Epithelial cell of esophagus (primary cell): Measurements from ENCODE around the gene SYT8.

Source experiments
- DNase-seq: peaks from one replicate; pipeline ENCODE4 v3.0.0; 2010; ENCODE audit warnings: low read depth
- H3K4me3 ChIP-seq: 2 replicates; pipeline ENCODE4 v1.5.1; 2011; ENCODE audit warnings: mild to moderate bottlenecking, low read length, control low read depth
- TF ChIP-seq, protein P1 (sequence below): IDR thresholded peaks from 2 replicates; pipeline ENCODE4 v1.5.1; 2011; ENCODE audit warnings: low read depth, mild to moderate bottlenecking, low read length, control low read depth, inconsistent platforms; ENCODE audit not compliant: insufficient read depth; ENCODE audit errors: missing control alignments

Gene SYT8

DNA sequence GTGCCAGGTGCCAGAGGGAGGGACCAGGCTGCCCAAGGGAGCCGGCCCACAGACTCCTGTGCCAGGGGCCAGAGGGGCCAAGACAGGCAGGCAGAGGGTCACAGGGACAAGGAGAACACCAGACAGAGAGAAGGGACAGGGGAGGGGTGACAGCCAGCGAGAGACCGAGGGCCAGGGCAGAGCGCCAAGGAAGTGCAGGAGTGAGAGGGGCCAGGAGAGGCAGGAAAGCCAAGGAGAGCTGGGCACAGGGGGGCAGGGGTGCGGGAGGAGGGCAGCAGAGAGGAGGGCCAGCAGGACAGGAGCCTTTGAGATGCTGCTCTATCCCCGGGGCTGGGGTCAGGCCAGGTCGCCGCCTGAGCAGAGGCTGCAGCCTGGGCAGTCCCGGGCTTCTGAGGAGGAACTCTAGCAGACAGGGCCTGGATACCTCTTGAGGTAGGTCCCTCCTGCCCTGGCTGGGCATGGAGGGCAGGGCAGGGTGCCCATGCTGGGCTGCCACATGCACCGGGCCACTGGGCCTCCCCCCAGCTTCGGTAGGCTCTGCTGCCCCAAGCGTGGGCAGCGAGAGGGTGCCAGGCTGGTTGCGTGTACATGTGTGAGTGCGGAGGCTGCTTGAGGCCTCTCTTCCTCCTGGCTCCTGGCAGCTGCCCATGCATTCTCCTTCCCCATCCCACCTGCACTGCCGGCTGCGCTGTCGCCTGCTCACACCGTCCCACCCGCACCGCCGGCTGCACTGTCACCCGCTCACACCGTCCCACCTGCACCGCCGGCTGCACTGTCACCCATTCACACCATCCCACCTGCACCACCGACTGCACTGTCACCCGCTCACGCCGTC lies 30.3 kb downstream of the SYT8 start:
- no peak overlapping the region for H3K4me3 ChIP-seq
- TF ChIP-seq, protein P1, sequence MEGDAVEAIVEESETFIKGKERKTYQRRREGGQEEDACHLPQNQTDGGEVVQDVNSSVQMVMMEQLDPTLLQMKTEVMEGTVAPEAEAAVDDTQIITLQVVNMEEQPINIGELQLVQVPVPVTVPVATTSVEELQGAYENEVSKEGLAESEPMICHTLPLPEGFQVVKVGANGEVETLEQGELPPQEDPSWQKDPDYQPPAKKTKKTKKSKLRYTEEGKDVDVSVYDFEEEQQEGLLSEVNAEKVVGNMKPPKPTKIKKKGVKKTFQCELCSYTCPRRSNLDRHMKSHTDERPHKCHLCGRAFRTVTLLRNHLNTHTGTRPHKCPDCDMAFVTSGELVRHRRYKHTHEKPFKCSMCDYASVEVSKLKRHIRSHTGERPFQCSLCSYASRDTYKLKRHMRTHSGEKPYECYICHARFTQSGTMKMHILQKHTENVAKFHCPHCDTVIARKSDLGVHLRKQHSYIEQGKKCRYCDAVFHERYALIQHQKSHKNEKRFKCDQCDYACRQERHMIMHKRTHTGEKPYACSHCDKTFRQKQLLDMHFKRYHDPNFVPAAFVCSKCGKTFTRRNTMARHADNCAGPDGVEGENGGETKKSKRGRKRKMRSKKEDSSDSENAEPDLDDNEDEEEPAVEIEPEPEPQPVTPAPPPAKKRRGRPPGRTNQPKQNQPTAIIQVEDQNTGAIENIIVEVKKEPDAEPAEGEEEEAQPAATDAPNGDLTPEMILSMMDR = no peak
- DNase-seq = no peak

DNA sequence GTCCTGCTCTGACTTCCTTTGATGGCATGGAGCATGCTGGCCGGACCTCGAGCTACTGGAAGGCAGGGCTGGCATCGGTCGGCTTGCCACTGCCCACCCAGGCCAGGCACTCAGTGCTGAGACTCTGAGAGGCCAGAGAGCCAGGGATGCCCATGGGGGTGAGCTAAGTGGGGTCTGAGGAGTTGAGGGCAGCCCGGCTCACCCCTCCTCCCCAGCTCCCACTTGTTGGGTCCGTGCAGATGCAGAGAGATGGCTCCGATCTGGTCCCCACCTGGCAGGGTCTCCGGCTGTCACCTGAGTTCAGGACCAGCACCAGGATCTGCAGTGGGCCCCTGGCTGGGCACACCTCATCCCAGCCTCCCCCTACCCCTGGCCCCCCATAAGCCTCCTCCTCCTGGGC lies 31.4 kb downstream of the SYT8 start:
- TF ChIP-seq, protein P1 = no peak
- H3K4me3 ChIP-seq = no peak overlapping the region
- no peak for DNase-seq

DNA sequence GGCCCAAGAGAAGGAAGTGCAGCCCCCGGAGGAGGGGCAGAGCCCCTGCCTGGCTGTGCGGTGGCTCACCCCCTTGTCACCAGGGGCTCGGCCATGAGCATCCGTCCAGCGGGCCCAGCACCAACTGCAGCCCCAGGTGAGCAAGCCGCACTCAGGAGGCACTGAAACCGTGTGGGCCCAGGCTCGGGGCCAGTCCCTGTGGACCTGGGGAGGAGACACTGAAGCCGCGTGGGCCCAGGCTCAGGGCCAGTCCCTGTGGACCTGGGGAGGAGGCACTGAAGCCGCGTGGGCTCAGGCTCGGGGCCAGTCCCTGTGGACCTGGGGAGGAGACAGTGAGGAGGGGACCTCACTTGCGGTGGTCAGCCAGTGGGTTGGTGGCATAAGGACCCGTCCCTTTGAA lies 32.0 kb downstream of the SYT8 start:
- TF ChIP-seq, protein P1 = no peak
- H3K4me3 ChIP-seq = no peak overlapping the region
- DNase-seq = no peak

DNA sequence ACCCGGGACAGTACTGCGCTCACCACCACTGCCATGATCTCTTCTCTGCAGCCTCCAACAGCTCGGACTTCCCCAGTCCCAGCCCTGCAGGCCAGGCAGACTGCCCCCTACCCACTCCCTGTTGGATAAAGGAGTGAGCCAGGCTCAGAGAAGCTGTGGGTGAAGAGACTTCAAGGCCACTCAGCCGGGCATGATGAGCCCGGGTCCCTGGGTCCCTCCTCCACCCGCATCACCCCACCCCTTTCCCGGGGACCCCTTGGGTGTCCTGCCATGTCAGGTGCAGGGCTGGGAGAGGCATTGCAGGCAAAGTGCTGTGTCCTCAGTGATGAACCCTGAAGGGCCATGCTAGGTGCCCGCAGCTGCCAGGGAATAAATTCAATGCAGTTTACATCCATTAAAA lies 32.6 kb downstream of the SYT8 start:
- TF ChIP-seq, protein P1 = no peak
- DNase-seq = no peak

DNA sequence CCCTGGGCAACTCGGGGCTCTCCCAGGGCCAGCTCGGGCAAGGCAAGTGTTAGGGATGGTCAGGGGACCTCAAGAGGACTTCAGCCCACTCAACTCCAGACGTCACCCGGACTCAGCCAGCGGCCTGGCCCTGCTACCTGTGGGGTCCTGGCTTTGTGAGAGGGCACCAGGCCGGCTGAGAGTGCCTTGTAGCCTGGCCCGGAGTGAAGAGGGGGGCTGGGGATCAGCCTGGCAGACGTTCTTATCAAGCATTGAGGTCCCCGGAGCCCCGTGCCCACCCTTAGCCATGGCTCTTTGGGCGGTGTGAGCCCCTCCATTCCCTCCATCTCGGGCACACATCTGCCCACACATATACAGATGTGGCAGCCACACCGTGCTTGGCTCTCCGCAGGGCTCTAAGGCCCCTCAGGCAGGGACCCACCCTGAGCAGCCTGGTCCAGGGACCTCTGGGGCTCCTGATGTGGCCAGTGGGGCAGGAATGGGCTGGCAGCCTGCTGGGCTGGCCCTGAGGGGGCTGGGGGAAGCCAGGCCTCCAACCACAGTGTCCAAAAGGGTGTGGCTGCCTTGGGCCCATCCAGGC lies 33.4 kb downstream of the SYT8 start:
- TF ChIP-seq, protein P1 = no peak
- no peak overlapping the region for H3K4me3 ChIP-seq
- DNase-seq = no peak

More for the DNA sequence above, 32.6 kb downstream of the SYT8 start:
- no peak overlapping the region for H3K4me3 ChIP-seq

DNA sequence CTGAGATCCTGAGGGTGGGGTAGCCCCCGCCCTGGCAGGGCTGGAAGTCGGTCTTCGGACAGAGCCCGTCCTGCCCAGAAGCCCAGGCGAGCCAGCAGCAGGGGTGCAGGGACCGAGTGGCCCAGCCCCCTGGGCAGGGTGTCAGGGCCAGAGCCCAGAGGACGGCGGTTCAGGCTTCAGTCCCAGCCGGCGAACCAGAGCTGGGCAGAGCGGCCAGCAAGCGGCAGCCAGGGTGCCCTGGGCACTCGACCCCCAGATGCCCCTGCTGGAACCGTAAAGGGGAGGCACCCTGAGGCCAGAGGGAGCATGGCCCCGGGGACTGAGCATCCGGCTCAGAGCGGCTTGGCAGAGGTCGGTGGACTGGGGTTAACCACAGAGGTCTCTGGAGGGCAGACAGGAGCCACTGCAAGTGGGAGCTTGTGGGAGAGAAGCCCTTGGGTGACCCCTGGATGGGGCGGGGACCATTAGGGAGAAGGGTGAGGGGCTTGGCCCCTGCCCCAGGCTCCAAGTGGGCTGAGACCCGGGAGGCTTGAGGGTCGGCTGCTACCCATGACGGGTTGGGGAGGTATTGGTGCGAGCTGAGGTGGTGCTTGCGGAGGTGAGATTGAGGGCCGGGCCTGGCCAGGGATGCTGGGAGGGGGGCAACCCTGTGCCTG lies 34.0 kb downstream of the SYT8 start:
- no peak overlapping the region for H3K4me3 ChIP-seq
- TF ChIP-seq, protein P1 = no peak
- no peak for DNase-seq
